GM12864 (cell line): ENCODE data around the gene DGKI.

Source experiments
- DNase-seq: peaks from one replicate; pipeline ENCODE4 v3.0.0-alpha.2; 2011; ENCODE audit warnings: low read depth
- H3K4me3 ChIP-seq: 2 replicates; pipeline ENCODE4 v1.5.1; 2011; ENCODE audit warnings: mild to moderate bottlenecking, low read depth, low read length, control low read depth
- TF ChIP-seq, protein P1 (sequence below): IDR thresholded peaks from 2 replicates; pipeline ENCODE4 v1.5.1; 2011; ENCODE audit warnings: low read depth, mild to moderate bottlenecking, moderate library complexity, low read length, control low read depth, inconsistent platforms; ENCODE audit errors: missing control alignments

DGKI gene

DNA sequence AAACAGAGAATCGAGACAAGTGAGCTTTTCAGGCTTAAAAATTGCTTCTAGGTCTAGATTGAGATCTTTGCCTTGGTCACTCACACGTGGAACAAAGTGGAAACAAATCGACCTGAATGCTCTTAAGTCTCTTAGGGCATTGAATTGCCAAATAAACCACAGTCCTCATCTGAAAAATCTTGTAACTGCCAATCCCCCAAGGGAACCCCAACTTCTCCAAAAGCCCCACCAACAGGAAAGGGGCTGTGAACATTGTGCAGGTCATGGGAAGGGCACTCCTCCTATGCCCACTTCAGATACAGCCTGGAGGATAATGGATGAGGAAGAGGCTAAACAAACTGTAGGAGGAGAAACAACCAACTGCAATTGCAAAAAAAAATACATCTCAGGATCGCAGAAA, 91.3 kb downstream of the DGKI start:
- no peak for DNase-seq
- no peak overlapping the region for H3K4me3 ChIP-seq
- TF ChIP-seq, protein P1, sequence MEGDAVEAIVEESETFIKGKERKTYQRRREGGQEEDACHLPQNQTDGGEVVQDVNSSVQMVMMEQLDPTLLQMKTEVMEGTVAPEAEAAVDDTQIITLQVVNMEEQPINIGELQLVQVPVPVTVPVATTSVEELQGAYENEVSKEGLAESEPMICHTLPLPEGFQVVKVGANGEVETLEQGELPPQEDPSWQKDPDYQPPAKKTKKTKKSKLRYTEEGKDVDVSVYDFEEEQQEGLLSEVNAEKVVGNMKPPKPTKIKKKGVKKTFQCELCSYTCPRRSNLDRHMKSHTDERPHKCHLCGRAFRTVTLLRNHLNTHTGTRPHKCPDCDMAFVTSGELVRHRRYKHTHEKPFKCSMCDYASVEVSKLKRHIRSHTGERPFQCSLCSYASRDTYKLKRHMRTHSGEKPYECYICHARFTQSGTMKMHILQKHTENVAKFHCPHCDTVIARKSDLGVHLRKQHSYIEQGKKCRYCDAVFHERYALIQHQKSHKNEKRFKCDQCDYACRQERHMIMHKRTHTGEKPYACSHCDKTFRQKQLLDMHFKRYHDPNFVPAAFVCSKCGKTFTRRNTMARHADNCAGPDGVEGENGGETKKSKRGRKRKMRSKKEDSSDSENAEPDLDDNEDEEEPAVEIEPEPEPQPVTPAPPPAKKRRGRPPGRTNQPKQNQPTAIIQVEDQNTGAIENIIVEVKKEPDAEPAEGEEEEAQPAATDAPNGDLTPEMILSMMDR, result no peak

DNA sequence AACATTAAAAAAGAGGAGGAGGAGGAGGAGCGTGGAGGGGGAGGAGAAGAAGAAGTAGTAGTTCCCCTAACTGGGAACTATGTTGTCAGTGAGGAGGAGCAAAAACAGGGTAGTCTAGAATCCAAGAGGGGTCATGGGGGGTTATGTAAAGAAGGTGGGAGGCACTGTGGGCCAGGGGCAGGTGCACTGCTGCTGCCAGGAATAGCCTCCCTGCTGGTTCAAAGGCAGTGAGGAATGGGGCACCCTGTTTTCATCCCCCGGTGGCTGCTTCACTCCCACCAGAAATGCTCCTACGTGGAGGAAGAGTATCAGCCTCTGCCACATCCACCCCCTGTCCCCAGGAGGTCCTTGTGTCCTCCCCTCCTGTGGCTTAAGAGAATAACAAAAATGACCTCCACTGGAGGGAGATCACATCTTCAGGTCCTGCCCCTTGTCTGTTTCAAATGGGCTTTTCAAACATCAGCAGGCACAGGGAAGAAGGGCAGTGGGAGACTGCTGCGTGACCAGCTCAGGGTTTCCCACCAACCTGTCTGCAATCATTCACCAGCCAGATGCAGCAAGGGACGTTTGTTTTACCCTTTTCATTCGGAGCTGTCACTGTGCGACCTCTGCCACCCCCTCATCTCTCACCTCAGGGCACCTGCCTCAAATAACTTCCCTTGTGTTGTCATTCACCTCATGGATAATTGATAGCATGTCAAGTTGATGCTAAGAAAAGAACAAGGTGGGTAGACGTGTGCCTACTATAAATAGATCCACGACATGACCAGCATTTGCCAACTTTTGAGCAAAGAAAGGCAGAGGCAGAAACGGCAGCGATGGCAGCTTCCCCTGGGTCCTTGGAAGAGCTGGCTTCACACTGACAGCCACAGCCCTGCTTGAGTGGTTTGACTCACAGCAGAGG, 92.6 kb downstream of the DGKI start:
- no peak for DNase-seq
- TF ChIP-seq, protein P1, result no peak
- no peak overlapping the region for H3K4me3 ChIP-seq

DNA sequence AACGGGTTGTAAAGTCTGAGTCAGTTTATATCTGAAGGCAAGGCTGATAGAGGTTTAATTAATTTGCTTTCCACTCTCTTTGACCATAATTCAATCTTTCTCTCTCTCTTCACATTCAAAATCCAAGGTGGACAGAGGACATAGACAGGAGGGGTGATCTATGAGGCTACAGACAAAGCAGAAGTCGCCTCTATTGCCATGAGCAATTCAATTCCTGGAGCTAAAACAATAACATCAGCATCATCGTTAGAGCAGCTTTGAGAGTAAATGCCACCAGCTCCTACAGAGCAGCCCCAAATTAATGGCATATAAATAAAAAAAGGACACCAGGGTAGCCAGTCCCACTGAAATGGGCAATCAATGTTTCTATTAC, 93.2 kb downstream of the DGKI start:
- no peak for DNase-seq
- TF ChIP-seq, protein P1, result no peak
- no peak overlapping the region for H3K4me3 ChIP-seq

DNA sequence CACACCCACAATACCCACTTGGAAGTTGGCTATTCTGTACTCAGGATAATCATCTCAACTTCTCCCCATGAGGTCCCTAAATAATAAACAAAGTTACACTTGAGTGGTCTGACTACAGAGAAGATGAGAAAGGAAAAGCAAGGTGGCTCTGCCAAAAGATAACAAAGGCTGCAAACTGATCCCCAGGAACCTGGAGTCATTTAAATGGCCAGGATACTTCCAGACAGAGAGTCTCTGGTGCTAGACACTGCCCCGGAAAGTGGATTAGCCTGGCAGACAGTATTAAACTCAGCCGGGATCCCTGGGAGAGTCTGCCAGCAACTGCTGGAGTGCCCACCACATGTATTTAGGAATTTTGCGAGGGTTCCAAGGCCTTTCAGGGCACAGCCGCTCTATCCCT, 93.7 kb downstream of the DGKI start:
- H3K4me3 ChIP-seq, result no peak overlapping the region
- no peak for DNase-seq
- TF ChIP-seq, protein P1, result no peak

DNA sequence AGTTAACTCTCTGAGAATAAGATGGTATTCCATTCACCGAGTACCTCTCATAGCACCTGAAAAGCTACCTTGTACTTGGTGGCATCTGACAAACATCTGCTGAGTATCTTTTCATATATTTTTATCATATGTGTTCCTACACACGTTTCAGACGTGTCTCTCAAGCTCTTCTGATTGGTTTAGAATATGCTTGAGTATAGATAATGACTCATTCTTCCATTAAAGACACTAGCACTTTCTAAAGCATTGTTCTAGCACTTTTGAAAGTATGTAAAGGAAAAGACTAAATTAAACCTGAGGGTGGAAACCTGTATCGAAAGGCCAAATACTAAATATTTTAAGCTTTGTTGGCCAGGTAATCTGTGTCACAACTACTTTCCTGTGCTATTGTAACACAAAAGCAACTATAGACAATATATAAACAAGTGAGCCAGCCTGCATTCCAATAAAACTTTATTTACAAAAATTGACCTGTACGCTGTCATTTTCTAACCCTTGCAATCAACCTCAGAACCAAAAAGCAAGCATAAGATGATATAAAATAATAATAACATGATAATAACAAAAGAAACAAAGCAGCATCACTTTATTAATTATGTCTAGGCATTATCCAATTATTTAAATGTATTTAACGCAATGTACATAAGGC, 95.3 kb downstream of the DGKI start:
- no peak overlapping the region for H3K4me3 ChIP-seq
- no peak for DNase-seq
- TF ChIP-seq, protein P1, result no peak

DNA sequence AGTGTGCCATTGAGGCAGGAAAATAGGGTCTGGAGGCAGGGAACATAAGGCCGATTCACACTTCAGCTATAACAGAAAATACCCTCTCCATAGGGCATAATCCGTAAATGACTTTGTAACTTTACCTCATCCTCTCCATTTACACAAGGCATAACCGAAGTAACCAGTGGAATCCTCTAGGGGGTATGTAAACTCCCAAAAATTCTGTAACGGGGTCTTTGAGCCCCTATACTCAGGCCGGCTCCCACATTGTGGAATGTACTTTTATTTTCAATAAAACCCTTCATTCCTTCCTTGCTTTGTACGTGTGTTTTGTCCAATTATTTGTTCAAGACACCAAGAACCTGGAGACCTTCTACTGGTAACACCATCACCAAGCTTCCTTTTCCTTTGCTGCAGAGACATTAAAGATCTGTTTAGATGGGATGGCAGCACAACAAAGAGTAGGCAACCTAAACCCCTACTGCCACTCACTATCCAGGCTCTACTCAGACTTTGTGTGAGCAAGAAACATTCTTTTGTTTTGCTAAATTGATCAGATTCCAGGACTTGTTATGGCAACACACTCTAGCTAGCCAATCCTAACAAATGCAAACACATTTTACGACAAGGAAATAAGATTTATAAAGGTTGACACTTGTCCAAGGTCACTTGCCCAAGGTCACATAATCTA, 99.3 kb downstream of the DGKI start:
- no peak for DNase-seq
- no peak overlapping the region for H3K4me3 ChIP-seq
- TF ChIP-seq, protein P1, result no peak
